ENCODE measurements around the gene HEPN1.

HEPN1 gene

DNA sequence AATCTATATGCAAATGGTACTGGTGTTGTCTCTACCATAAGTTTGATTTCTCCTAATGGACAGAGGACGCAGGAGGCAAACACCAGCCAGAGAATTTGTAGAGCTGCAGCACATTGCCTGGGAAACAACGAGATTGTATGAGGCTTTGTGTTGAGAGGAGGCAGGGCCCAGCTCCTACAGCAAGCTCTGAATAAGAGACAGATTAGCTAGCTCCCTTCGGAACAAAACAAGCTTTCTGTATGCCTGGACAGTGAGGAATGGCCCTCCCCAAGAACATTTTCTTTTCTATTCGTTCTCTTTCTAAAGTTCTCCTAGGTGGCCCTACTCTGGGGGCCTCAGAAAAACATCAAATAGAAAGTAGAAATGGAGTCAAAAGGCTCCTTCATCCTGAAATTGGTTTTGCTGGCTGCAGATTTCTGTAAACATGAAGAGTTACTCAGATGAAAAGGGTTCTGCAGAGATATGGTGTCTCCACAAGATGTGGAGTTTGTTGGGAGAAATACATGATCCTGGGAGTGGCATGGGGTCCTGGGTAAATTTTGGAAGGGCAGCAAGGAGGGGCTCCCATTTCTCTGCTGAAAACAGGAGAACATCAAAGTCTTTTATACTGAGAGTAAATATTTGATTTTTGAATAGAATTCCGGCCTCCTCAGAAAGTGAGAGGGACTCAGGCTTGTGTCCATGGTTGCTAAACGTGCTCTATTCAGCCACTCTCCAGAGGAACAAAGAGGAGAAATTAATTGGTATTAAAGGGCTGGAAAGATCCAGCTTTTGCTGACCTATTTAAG is 23.6 kb downstream of the HEPN1 start:
- Histone ChIP-seq H3K4me1 (ENCODE audit: control insufficient read depth, insufficient read depth, low read length) (no peaks in the 10 kb centered on the region), H3K9me3 (ENCODE audit: control insufficient read depth, insufficient read depth, low read depth, low read length) (no peaks in the 10 kb centered on the region), H3K27ac (ENCODE audit: extremely low read depth, low read depth, low read length) (no peak overlapping the region), H3K36me3 (ENCODE audit: control insufficient read depth in 2 of 2, insufficient read depth in 1 of 2, low read length in 2 of 2) (no peaks in the 10 kb centered on the region), H3K4me3 (ENCODE audit: low read depth, low read length) (no peak overlapping the region)
- TF ChIP-seq ZNF175 (tag by site-specific recombination; IDR thresholded peaks at IDR 0.05): no peak
- TF ChIP-seq ZNF843 (tag by site-specific recombination; IDR thresholded peaks at IDR 0.05): no peak
- no peak for TF ChIP-seq ZNF354C (tag by site-specific recombination; IDR thresholded peaks at IDR 0.05; ENCODE audit: borderline replicate concordance, low read depth)
- no peak for TF ChIP-seq ZNF654 (tag by site-specific recombination; IDR thresholded peaks at IDR 0.05; ENCODE audit: low read depth)
- no peak for TF ChIP-seq ZBTB21 (tag by site-specific recombination; IDR thresholded peaks at IDR 0.05)
- TF ChIP-seq, protein P1, sequence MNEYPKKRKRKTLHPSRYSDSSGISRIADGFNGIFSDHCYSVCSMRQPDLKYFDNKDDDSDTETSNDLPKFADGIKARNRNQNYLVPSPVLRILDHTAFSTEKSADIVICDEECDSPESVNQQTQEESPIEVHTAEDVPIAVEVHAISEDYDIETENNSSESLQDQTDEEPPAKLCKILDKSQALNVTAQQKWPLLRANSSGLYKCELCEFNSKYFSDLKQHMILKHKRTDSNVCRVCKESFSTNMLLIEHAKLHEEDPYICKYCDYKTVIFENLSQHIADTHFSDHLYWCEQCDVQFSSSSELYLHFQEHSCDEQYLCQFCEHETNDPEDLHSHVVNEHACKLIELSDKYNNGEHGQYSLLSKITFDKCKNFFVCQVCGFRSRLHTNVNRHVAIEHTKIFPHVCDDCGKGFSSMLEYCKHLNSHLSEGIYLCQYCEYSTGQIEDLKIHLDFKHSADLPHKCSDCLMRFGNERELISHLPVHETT (tag by site-specific recombination; IDR thresholded peaks at IDR 0.05): no peak
- no peak for TF ChIP-seq ZNF558 (tag by site-specific recombination; IDR thresholded peaks at IDR 0.05)
- no peak for TF ChIP-seq ZNF626 (tag by site-specific recombination; IDR thresholded peaks at IDR 0.05)
- no peak for TF ChIP-seq SCRT2 (tag by site-specific recombination; IDR thresholded peaks at IDR 0.05)
- no peak for TF ChIP-seq ZNF501 (tag by site-specific recombination; IDR thresholded peaks at IDR 0.05)
- TF ChIP-seq ZNF2 (tag by site-specific recombination; IDR thresholded peaks at IDR 0.05): no peak
- no peak for TF ChIP-seq ZNF837 (tag by site-specific recombination; IDR thresholded peaks at IDR 0.05)
- TF ChIP-seq ZNF366 (tag by site-specific recombination; conservative IDR thresholded peaks at IDR 0.05): no peak
- TF ChIP-seq, protein P2, sequence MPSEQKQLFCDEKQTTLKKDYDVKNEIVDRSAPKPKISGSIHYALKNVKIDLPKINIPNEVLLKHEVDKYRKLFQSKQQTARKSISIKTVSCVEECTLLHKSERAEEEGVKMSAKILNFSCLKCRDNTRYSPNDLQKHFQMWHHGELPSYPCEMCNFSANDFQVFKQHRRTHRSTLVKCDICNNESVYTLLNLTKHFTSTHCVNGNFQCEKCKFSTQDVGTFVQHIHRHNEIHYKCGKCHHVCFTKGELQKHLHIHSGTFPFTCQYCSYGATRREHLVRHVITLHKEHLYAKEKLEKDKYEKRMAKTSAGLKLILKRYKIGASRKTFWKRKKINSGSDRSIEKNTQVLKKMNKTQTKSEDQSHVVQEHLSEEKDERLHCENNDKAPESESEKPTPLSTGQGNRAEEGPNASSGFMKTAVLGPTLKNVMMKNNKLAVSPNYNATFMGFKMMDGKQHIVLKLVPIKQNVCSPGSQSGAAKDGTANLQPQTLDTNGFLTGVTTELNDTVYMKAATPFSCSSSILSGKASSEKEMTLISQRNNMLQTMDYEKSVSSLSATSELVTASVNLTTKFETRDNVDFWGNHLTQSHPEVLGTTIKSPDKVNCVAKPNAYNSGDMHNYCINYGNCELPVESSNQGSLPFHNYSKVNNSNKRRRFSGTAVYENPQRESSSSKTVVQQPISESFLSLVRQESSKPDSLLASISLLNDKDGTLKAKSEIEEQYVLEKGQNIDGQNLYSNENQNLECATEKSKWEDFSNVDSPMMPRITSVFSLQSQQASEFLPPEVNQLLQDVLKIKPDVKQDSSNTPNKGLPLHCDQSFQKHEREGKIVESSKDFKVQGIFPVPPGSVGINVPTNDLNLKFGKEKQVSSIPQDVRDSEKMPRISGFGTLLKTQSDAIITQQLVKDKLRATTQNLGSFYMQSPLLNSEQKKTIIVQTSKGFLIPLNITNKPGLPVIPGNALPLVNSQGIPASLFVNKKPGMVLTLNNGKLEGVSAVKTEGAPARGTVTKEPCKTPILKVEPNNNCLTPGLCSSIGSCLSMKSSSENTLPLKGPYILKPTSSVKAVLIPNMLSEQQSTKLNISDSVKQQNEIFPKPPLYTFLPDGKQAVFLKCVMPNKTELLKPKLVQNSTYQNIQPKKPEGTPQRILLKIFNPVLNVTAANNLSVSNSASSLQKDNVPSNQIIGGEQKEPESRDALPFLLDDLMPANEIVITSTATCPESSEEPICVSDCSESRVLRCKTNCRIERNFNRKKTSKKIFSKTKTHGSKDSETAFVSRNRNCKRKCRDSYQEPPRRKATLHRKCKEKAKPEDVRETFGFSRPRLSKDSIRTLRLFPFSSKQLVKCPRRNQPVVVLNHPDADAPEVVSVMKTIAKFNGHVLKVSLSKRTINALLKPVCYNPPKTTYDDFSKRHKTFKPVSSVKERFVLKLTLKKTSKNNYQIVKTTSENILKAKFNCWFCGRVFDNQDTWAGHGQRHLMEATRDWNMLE (tag by site-specific recombination; conservative IDR thresholded peaks at IDR 0.05; ENCODE audit: low read depth): no peak
- no peak for TF ChIP-seq ZBTB8A (tag by site-specific recombination; IDR thresholded peaks at IDR 0.05)
- no peak for TF ChIP-seq ZNF169 (tag by site-specific recombination; IDR thresholded peaks at IDR 0.05)
- no peak for TF ChIP-seq ZNF629 (tag by site-specific recombination; IDR thresholded peaks at IDR 0.05)
- no peak for TF ChIP-seq ZSCAN23 (tag by site-specific recombination; IDR thresholded peaks at IDR 0.05)
- POLR2A ChIA-PET: no interaction called here
- CTCF ChIA-PET: no interaction called here

DNA sequence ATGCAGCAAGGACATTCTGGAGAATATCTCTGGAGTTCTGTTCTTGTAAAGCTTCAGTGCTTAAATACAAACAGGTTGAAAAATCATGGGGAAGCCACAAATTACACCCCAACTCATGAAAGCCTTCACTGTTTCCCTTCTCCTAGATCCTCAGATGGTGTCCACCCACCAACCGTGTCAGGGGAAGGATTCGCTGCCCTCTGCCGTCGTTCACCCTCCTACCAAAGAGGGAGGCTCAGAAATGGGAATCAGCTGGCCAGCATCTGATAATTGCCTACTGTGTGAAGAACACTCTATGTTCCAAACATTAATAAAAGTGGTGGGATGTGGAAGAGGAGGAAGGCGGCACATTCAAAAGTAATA is 24.2 kb downstream of the HEPN1 start:
- Histone ChIP-seq H3K27ac (ENCODE audit: extremely low read depth, low read depth, low read length) (no peak overlapping the region), H3K4me1 (ENCODE audit: control insufficient read depth, insufficient read depth, low read length) (no peaks in the 10 kb centered on the region), H3K4me3 (ENCODE audit: low read depth, low read length) (no peak overlapping the region), H3K36me3 (ENCODE audit: control insufficient read depth in 2 of 2, insufficient read depth in 1 of 2, low read length in 2 of 2) (no peaks in the 10 kb centered on the region), H3K9me3 (ENCODE audit: control insufficient read depth, insufficient read depth, low read depth, low read length) (no peaks in the 10 kb centered on the region)
- POLR2A ChIA-PET: no interaction called here
- CTCF ChIA-PET: interaction anchor here (0.7 to 0.8 kb wide), 2 partner anchors 9 to 67 kb away, joined by 3 read pairs; no protein-coding TSS in a partner anchor
- TF ChIP-seq ZNF785 (tag by site-specific recombination; IDR thresholded peaks at IDR 0.05) (no peak), ZNF585B (tag by site-specific recombination; IDR thresholded peaks at IDR 0.05) (no peak), ZNF658 (tag by site-specific recombination; IDR thresholded peaks at IDR 0.05) (no peak), ZNF555 (tag by site-specific recombination; conservative IDR thresholded peaks at IDR 0.05) (no peak), ZNF626 (tag by site-specific recombination; IDR thresholded peaks at IDR 0.05) (no peak), YY2 (tag by site-specific recombination; IDR thresholded peaks at IDR 0.05) (no peak), ZFP3 (tag by site-specific recombination; IDR thresholded peaks at IDR 0.05; ENCODE audit: low read depth) (no peak), HOXA7 (CRISPR knock-in tag; IDR thresholded peaks at IDR 0.05; ENCODE audit: borderline replicate concordance) (no peak), ZNF248 (tag by site-specific recombination; IDR thresholded peaks at IDR 0.05) (no peak), ZNF830 (tag by site-specific recombination; IDR thresholded peaks at IDR 0.05; ENCODE audit: low read depth) (no peak)
- TF ChIP-seq, protein P3, sequence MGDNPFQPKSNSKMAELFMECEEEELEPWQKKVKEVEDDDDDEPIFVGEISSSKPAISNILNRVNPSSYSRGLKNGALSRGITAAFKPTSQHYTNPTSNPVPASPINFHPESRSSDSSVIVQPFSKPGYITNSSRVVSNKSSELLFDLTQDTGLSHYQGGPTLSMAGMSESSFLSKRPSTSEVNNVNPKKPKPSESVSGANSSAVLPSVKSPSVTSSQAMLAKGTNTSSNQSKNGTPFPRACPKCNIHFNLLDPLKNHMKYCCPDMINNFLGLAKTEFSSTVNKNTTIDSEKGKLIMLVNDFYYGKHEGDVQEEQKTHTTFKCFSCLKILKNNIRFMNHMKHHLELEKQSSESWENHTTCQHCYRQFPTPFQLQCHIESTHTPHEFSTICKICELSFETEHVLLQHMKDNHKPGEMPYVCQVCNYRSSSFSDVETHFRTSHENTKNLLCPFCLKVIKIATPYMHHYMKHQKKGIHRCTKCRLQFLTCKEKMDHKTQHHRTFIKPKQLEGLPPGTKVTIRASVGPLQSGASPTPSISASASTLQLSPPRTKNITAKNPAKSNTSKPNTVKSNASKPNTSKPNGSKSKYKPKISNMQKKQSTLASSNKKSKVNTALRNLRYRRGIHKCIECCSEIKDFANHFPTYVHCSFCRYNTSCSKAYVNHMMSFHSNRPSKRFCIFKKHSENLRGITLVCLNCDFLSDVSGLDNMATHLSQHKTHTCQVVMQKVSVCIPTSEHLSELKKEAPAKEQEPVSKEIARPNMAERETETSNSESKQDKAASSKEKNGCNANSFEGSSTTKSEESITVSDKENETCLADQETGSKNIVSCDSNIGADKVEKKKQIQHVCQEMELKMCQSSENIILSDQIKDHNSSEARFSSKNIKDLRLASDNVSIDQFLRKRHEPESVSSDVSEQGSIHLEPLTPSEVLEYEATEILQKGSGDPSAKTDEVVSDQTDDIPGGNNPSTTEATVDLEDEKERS (tag by site-specific recombination; IDR thresholded peaks at IDR 0.05): no peak
